Measurements from ENCODE around the gene THRB.

Gene THRB

GRCh38 chr3:24400450-24400849 is 94.2 kb downstream of the THRB start:
- POLR2A ChIA-PET: no interaction called here
- CTCF ChIA-PET: no interaction called here

DNA sequence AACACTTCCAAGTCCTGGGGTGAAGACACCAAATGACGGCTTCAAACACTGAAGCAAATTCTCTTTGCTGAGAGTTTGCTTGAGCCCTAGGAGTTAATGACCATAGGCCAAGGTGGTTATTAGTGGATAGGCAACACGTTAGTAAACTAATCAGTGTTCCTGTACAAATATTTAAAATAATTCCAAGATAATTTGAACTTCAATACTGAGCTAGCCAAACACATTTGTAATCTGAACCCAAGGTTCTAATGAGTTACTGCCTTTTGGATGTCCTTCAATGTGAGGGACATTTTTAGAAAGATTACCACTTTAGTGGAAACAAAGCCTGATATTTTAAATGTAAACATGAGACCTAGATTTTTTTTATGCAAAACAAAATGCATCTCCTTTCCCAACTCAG is 94.6 kb downstream of the THRB start:
- ChIA-PET CTCF (no interaction called here), POLR2A (no interaction called here)
- Histone ChIP-seq H3K4me1 (ENCODE audit: control insufficient read depth, insufficient read depth, low read length) (peaks cover 13% of the 10 kb centered on the region), H3K9me3 (ENCODE audit: control insufficient read depth, insufficient read depth, low read depth, low read length) (no peaks in the 10 kb centered on the region), H3K27ac (ENCODE audit: extremely low read depth, low read depth, low read length) (no peak overlapping the region), H3K36me3 (ENCODE audit: control insufficient read depth in 2 of 2, insufficient read depth in 1 of 2, low read length in 2 of 2) (no peaks in the 10 kb centered on the region), H3K4me3 (ENCODE audit: low read depth, low read length) (no peak overlapping the region)
- no peak for TF ChIP-seq GLIS1 (tag by site-specific recombination; IDR thresholded peaks at IDR 0.05)

More at GRCh38 chr3:24400450-24400849, 94.2 kb downstream of the THRB start:
- no peaks in the 10 kb centered on the region for H3K9me3 ChIP-seq (ENCODE audit: control insufficient read depth, insufficient read depth, low read depth, low read length)
- H3K27ac ChIP-seq (ENCODE audit: extremely low read depth, low read depth, low read length): no peak overlapping the region
- peaks cover 13% of the 10 kb centered on the region for H3K4me1 ChIP-seq (ENCODE audit: control insufficient read depth, insufficient read depth, low read length)
- H3K4me3 ChIP-seq (ENCODE audit: low read depth, low read length): no peak overlapping the region
- TF ChIP-seq ZFP37 (tag by site-specific recombination; IDR thresholded peaks at IDR 0.05) (no peak), ZNF324 (tag by site-specific recombination; IDR thresholded peaks at IDR 0.05) (no peak), ZNF830 (tag by site-specific recombination; IDR thresholded peaks at IDR 0.05; ENCODE audit: low read depth) (no peak), ZNF121 (tag by site-specific recombination; IDR thresholded peaks at IDR 0.05) (no peak), ZNF692 (tag by site-specific recombination; IDR thresholded peaks at IDR 0.05) (no peak)
- no peaks in the 10 kb centered on the region for H3K36me3 ChIP-seq (ENCODE audit: control insufficient read depth in 2 of 2, insufficient read depth in 1 of 2, low read length in 2 of 2)

- no peaks in the 10 kb centered on the region for H3K36me3 ChIP-seq (ENCODE audit: control insufficient read depth in 2 of 2, insufficient read depth in 1 of 2, low read length in 2 of 2)
- ChIA-PET CTCF (no interaction called here), POLR2A (no interaction called here)
- H3K9me3 ChIP-seq (ENCODE audit: control insufficient read depth, insufficient read depth, low read depth, low read length): no peaks in the 10 kb centered on the region
- no peak overlapping the region for H3K4me3 ChIP-seq (ENCODE audit: low read depth, low read length)
- TF ChIP-seq ZBTB11 (tag by site-specific recombination; conservative IDR thresholded peaks at IDR 0.05; ENCODE audit: low read depth): no peak
- TF ChIP-seq MYNN (tag by site-specific recombination; IDR thresholded peaks at IDR 0.05; ENCODE audit: borderline replicate concordance): no peak
- TF ChIP-seq, protein P1, sequence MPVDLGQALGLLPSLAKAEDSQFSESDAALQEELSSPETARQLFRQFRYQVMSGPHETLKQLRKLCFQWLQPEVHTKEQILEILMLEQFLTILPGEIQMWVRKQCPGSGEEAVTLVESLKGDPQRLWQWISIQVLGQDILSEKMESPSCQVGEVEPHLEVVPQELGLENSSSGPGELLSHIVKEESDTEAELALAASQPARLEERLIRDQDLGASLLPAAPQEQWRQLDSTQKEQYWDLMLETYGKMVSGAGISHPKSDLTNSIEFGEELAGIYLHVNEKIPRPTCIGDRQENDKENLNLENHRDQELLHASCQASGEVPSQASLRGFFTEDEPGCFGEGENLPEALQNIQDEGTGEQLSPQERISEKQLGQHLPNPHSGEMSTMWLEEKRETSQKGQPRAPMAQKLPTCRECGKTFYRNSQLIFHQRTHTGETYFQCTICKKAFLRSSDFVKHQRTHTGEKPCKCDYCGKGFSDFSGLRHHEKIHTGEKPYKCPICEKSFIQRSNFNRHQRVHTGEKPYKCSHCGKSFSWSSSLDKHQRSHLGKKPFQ (tag by site-specific recombination; IDR thresholded peaks at IDR 0.05): no peak
- no peak for TF ChIP-seq ZNF426 (tag by site-specific recombination; IDR thresholded peaks at IDR 0.05)
- TF ChIP-seq ZNF335 (tag by site-specific recombination; conservative IDR thresholded peaks at IDR 0.05): no peak
- TF ChIP-seq IKZF3 (tag by site-specific recombination; IDR thresholded peaks at IDR 0.05): no peak
- TF ChIP-seq, protein P2, sequence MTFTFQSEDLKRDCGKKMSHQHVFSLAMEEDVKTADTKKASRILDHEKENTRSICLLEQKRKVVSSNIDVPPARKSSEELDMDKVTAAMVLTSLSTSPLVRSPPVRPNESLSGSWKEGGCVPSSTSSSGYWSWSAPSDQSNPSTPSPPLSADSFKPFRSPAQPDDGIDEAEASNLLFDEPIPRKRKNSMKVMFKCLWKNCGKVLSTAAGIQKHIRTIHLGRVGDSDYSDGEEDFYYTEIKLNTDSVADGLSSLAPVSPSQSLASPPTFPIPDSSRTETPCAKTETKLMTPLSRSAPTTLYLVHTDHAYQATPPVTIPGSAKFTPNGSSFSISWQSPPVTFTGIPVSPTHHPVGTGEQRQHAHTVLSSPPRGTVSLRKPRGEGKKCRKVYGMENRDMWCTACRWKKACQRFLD (tag by site-specific recombination; IDR thresholded peaks at IDR 0.05): no peak
- TF ChIP-seq ZNF76 (tag by site-specific recombination; IDR thresholded peaks at IDR 0.05; ENCODE audit: borderline replicate concordance, low read depth): no peak
- TF ChIP-seq ZNF121 (tag by site-specific recombination; IDR thresholded peaks at IDR 0.05): no peak
- no peak overlapping the region for H3K27ac ChIP-seq (ENCODE audit: extremely low read depth, low read depth, low read length)
- peaks cover 13% of the 10 kb centered on the region for H3K4me1 ChIP-seq (ENCODE audit: control insufficient read depth, insufficient read depth, low read length)
Measured at GRCh38 chr3:24399614-24400013, 95.0 kb downstream of the THRB start.
